GM12878 (cell line): Measurements from ENCODE around the gene IL27RA. TPM values are rescaled to one million over a fixed set of nuclear protein-coding genes. Genes with fewer than 3 reads are reported as not detected.

Experiments used
- BCL11A ChIP-seq: IDR thresholded peaks from 2 replicates; pipeline ENCODE4 v1.6.1; 2011; ENCODE audit warnings: low read depth, low read length
- BCL3 ChIP-seq: IDR thresholded peaks from 2 replicates; pipeline ENCODE4 v1.6.1; 2011; ENCODE audit warnings: borderline replicate concordance, low read depth, mild to moderate bottlenecking, moderate library complexity, low read length; ENCODE audit not compliant: insufficient read depth, poor library complexity, severe bottlenecking
- BCLAF1 ChIP-seq: fragments of 450-650 bp; IDR thresholded peaks from 2 replicates; pipeline ENCODE4 v1.6.1; 2017; ENCODE audit warnings: antibody characterized with exemption, mild to moderate bottlenecking, moderate library complexity
- BMI1 ChIP-seq: fragments of 450-650 bp; IDR thresholded peaks from 2 replicates; pipeline ENCODE4 v1.6.1; 2016; ENCODE audit warnings: mild to moderate bottlenecking, moderate library complexity, borderline replicate concordance
- CBX3 ChIP-seq: fragments of 200-600 bp; sonication (generic); IDR thresholded peaks from 2 replicates; pipeline ENCODE4 v1.6.1; 2016; ENCODE audit warnings: low read depth, borderline replicate concordance
- CEBPZ ChIP-seq: fragments of 150-350 bp; IDR thresholded peaks from 2 replicates; pipeline ENCODE4 v1.6.1; 2016; ENCODE audit warnings: low read depth, low read length
- CREB1 ChIP-seq: IDR thresholded peaks from 2 replicates; pipeline ENCODE4 v1.6.1; 2012; ENCODE audit warnings: low read depth, mild to moderate bottlenecking, inconsistent platforms
- FOS ChIP-seq: IDR thresholded peaks from 3 replicates; pipeline ENCODE4 v1.6.1; 2011; ENCODE audit warnings: borderline replicate concordance; ENCODE audit not compliant: insufficient read length; ENCODE audit errors: extremely low read depth
- IKZF2 ChIP-seq, 2 experiments: fragments of 450-650 bp; IDR thresholded peaks; 2 replicates each; pipeline ENCODE4 v1.6.1; 2017; ENCODE audit warnings: mild to moderate bottlenecking in 2 of 2, moderate library complexity in 2 of 2
- MEF2A ChIP-seq: IDR thresholded peaks from 2 replicates; pipeline ENCODE4 v1.6.1; 2011; ENCODE audit warnings: low read depth, mild to moderate bottlenecking, low read length, moderate library complexity; ENCODE audit not compliant: insufficient read depth
- MTA2 ChIP-seq: fragments of 450-650 bp; IDR thresholded peaks from 2 replicates; pipeline ENCODE4 v1.6.1; 2016; ENCODE audit warnings: low read depth, mild to moderate bottlenecking, moderate library complexity
- MYB ChIP-seq: fragments of 150-350 bp; IDR thresholded peaks from 2 replicates; pipeline ENCODE4 v1.6.1; 2014; ENCODE audit warnings: mild to moderate bottlenecking, low read depth, low read length, borderline replicate concordance
- POU2F2 ChIP-seq: IDR thresholded peaks from 3 replicates; pipeline ENCODE4 v1.6.1; 2011; ENCODE audit warnings: low read depth, mild to moderate bottlenecking, low read length, borderline replicate concordance
- RAD21 ChIP-seq: IDR thresholded peaks from 2 replicates; pipeline ENCODE4 v1.6.1; 2011; ENCODE audit warnings: mild to moderate bottlenecking, low read depth, low read length, moderate library complexity; ENCODE audit not compliant: insufficient read depth
- TCF3 ChIP-seq: IDR thresholded peaks from 2 replicates; pipeline ENCODE4 v1.6.1; 2012; ENCODE audit warnings: low read depth, mild to moderate bottlenecking, low read length, borderline replicate concordance; ENCODE audit not compliant: insufficient read depth
- TCF7 ChIP-seq: IDR thresholded peaks from 2 replicates; pipeline ENCODE4 v1.6.1; 2014; ENCODE audit warnings: antibody characterized with exemption, borderline replicate concordance
- ZBTB4 ChIP-seq: fragments of 450-650 bp; formaldehyde crosslinking; IDR thresholded peaks from 2 replicates; pipeline ENCODE4 v1.4.0; 2022; ENCODE audit warnings: mild to moderate bottlenecking, moderate library complexity
- polyA plus RNA-seq, 11 experiments: library from polyadenylated mRNA; depleted of rRNA in 4 of 11; unstranded in 6 of 11; stranded (reverse) in 5 of 11; fragments of >200 nt; fragmentation: Nextera tagmentation in 4 of 11; fragmentation: Illumina TruSeq in 1 of 11; extraction: Ambion mirVana in 4 of 11; extraction: Trizol in 1 of 11; gene quantifications; 1 replicate in 1 of 11; 2 replicates in 10 of 11; pipeline versions ENCODE4 v1.2.1 to v1.2.3, GENCODE V29; 2011 to 2016; ENCODE audit warnings: inconsistent platforms in 2 of 11, missing spikeins in 2 of 11, low read depth in 1 of 11
- total RNA-seq, 4 experiments: library from RNA; depleted of rRNA in 3 of 4; stranded (reverse); fragments of >200 nt in 3 of 4; fragmentation: Illumina TruSeq in 1 of 4; extraction: Trizol in 1 of 4; gene quantifications; 2 replicates each; pipeline versions ENCODE4 v1.2.1 to v1.2.3, GENCODE V29; 2013 to 2021

IL27RA gene
- total and polyA plus RNA-seq, 10 of the 15 experiments (the other 5 are each of a cell fraction or from before 2014, with no cell fraction given): 8.4 to 63.5 (median 41.2) TPM

GRCh38 chr19:14006766-14007562 lies 24.6 kb upstream of the IL27RA start (continued):
- peak; percentile 59; the same call in 1 of the 2 replicates for TF ChIP-seq ZBTB4
- peak; percentile 100 for TF ChIP-seq CREB1
- no peak for TF ChIP-seq CEBPZ
- TF ChIP-seq MEF2A: no peak
- no peak for TF ChIP-seq RAD21
- no peak; the same call in 1 of the 2 replicates for TF ChIP-seq MTA2
- no peak for TF ChIP-seq FOS
- no peak for TF ChIP-seq BCL11A
- TF ChIP-seq BCLAF1: no peak; the same call in 1 of the 2 replicates
- TF ChIP-seq BMI1: no peak
- no peak for TF ChIP-seq BCL3
- TF ChIP-seq TCF3: 0 out of 2 replicates have a peak, but pooled peaks have one; percentile 49
- no peak for TF ChIP-seq CBX3
- TF ChIP-seq MYB: no peak
- no peak; the same call in 2 of the 3 replicates for TF ChIP-seq POU2F2
- peak; percentile 62 to 89 for TF ChIP-seq IKZF2 (IDR thresholded peaks at IDR 0.05)
- TF ChIP-seq TCF7: no peak
